ENCODE data around the gene HAUS3.
A peak's percentile ranks its signal among the peaks of the same experiment; 100 is the strongest.

HAUS3 gene, protein sequence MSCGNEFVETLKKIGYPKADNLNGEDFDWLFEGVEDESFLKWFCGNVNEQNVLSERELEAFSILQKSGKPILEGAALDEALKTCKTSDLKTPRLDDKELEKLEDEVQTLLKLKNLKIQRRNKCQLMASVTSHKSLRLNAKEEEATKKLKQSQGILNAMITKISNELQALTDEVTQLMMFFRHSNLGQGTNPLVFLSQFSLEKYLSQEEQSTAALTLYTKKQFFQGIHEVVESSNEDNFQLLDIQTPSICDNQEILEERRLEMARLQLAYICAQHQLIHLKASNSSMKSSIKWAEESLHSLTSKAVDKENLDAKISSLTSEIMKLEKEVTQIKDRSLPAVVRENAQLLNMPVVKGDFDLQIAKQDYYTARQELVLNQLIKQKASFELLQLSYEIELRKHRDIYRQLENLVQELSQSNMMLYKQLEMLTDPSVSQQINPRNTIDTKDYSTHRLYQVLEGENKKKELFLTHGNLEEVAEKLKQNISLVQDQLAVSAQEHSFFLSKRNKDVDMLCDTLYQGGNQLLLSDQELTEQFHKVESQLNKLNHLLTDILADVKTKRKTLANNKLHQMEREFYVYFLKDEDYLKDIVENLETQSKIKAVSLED

GRCh38 chr4:2241410-2242353 lies at the start of gene HAUS3, which contains the start of gene POLN:
TSS of gene HAUS3 (minus strand) at chr4:2242121. CDS start at chr4:2240946, 1,175 bp downstream.
TSS of gene POLN (minus strand) at chr4:2242121. CDS start at chr4:2229231, 12,890 bp downstream.
- peak; percentile 99 for DNase-seq

DNA sequence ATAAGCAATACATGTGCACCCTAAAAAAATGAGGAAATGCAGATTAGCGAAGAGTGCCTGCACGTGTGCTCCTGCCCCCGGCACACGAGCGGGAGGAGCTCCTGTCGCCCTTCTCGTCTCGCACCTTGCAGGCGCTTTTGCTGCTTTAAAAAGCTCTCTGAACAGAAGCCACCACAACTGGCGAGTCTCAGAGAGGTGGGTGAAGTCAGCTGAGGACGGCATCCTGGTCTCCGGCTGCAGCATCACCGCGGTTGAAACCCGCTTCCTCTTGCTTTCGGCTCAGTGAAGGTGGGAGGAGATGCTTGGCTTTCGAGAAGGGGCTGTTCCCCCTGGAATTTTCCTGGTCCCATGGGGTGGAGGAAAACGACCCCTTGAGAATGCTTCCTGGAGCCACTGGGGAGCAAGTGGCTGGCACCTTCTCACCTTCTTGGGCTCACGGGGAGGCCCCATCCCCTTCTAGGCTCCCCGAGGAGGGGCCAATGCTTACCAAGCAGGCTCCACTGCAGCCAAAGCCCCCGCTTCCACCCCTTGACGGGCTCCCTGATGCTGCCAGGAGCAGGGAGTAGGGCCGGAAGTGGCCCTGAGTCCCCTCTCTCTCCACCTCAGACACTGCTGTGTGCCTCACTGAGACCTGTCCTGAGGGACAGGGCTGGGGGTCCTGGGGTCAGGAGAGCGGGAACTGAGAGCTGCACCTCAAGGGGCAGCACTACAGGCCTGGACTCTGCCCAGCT lies 49.2 kb upstream of the HAUS3 start:
- DNase-seq: peak; percentile 22

DNA sequence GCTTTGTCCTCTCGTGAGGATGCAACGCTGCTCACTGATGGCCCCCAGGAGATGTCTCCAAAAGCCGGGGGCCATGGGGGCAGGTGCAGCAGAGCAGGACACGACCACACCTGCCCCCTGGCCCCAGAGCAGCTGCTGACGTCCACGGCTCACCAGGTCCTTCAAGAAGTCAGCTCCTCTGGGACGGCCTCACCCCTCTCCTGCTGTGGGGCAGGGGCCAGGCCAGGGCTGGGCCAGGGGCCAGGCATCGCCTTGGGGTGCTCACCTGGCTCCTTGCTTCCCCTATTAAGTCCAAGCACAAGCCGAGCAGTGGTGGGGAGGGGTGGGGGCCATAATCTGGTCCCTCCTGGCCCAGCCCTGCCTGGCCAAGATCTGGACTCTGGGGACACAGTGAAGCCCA lies 48.6 kb upstream of the HAUS3 start:
- peak; percentile 15 for DNase-seq

GRCh38 chr4:2289955-2290333 lies 48.0 kb upstream of the HAUS3 start:
- DNase-seq: no peak

DNA sequence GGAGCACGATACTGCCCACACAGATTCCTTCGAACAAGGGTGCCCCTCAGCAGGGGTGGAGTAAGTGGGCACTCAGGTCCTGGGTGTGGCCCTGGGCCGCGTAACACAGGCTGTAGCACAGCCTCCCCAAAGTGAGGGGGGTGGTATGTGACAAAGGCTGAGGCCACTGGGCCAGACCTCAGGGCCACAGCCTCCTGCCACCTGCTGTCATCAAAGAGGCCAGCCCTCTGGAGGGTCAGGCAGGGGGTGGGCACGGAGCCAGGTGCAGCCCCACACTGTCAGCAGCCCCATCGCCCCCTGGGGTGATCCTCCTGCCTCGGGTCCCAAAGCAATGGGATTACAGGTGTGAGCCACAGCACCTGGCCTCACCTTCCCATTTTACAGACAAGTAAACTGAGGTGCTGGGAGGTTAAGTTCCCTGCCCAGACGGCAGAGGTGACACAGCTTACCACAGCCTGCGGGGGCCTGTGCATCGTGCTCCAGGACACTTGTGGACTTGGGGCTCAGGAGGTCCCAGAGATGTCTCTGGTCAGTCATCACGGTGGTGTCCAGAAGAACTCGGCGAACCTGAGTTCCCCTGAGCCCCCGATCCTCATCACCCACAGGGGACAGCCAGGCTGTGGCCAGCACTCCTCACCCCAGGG lies 47.5 kb upstream of the HAUS3 start:
- DNase-seq: peak; percentile 13

DNA sequence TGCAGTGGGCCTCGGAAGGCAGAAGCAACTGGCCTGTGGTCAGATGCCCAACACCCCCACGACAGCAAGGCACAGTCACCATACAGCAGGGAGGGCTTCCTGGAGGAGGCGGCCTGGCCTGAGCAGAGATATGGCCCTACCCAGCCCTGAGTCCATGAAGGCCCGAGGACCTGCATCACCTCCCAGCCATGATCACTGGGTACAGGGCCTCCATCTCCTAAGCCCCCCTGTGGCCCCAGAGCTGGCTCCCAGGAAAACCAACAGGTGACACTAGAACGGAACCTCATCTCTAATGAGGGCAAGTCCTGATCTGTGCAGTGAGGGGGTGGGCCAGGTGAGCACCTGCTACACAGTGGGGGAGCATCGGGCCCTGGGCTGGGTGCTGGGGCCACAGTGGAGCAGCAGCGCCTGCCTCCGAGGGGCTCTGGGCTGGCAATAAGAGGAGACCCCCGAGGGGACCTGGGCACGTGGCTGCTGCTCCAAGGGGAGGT lies 46.2 kb upstream of the HAUS3 start:
- no peak for DNase-seq

- peak; percentile 15 for DNase-seq
These were observed 45.6 kb upstream of the HAUS3 start for GRCh38 chr4:2287594-2287915.

DNA sequence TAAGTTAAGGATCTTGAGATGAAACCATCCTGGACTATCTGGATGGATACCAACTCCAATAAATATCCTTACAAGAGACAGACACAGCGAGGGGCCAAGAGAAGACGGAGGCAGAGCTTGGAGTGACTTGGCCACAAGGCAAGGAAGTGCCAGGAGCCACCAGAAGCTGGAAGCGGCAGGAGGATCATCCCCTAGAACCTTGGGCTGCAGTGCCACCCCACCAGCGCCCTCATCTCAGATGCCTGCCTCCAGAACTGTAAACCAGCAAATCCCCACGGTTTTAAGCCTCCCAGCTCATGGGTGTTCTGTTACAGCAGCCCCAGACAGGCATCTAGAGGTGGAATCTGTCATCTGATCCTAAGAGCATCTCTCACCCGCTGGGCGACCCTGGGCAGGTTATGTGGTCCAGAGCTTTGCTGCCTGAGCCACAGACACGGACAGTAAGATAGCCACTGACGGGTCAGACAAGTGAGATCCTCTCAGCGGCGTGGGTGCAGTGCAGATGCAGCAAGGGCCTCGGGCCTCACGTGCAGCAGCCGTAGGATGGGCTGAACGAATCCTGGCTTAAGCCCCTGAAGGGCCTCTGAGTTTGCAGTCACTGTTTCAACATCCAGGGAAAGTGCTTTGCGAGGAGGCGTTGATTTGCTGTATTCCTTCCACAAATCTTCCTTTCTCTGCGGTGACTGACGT lies 45.1 kb upstream of the HAUS3 start:
- DNase-seq: peak; percentile 16

GRCh38 chr4:2285613-2286381 lies 43.9 kb upstream of the HAUS3 start:
- DNase-seq: peak; percentile 18

- no peak for DNase-seq
These were observed 43.2 kb upstream of the HAUS3 start for GRCh38 chr4:2284934-2285612.

- DNase-seq: no peak
These were observed 42.4 kb upstream of the HAUS3 start for GRCh38 chr4:2284161-2284933.

DNA sequence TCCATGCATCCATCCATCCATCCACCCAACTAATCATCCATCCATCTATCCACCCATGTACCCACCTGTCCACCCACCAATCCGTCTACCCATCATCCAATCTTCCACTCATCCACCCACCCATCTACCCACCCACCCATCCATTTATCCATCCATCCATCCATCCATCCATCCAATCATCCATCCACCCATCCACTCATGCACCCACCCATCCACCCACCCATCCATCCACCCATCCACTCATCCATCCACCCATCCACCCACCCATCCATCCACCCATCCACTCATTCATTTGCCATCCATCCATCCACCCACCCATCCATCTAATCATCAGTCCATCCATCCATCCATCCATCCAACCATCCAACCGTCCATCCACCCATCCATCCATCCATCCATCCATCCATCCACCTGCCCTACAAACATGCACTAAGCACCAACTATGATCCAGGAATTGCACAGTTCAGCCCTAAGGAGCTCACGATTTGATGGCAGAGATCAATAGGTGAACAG lies 41.3 kb upstream of the HAUS3 start:
- no peak for DNase-seq

DNA sequence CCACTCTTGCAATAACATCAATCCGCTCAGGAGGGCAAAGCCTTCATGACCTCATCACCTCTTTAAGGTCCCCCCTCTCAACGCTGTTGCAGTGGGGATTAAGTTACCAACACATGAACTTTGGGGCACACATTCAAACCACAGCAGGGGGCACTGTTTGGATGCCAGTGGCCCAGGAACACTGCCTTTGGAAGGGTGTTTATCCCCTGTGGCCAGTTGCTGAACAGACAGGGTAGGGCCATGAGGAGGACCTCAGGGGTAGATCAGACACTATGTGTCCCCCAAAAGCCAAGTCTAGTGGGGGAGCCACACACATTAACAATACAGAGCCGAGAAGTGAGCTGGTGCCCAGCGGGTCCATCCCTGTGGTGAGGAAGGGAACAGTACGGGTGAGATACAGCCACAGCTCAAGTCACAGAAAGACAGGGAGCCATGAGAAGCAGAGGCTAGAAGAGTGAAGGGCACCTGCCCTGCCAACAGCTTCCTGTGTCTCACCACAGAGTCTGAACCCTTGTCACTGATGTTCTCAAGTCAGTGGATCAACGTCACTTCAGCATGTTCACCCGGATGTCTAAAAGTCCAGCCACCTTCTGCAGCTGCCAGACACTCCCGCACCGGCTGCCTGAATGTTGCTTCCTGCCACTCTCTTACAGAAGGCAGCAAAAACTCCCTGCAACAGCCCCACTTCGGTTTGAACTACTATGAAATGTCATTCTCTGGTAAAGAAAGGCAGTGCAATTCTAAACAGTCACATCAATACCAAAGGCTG lies 39.8 kb upstream of the HAUS3 start:
- no peak for DNase-seq

GRCh38 chr4:2280531-2281300 lies 38.8 kb upstream of the HAUS3 start:
- no peak for DNase-seq

- no peak for DNase-seq
These were observed 36.0 kb upstream of the HAUS3 start for GRCh38 chr4:2277956-2278355.

GRCh38 chr4:2276581-2277325 lies 34.8 kb upstream of the HAUS3 start:
- no peak for DNase-seq
